ENCODE data around the gene MAGEB17. TPM values are rescaled to one million over a fixed set of nuclear protein-coding genes. Genes with fewer than 3 reads are reported as not detected.
"Not testable (repeated sequence)": the region's sequence is repeated elsewhere in the genome, so short reads cannot be mapped to it uniquely, and the experiment has no call there.

Gene MAGEB17
- total RNA-seq, 1 donor from 2014 or later = not detected

- intact Hi-C loops (cut with DNase I) = no loop called here
Measured at GRCh38 chrX:16155581-16156096, 11.6 kb upstream of the MAGEB17 start.

GRCh38 chrX:16156692-16157331 lies 10.5 kb upstream of the MAGEB17 start:
- Histone ChIP-seq H3K4me3 (no peak overlapping the region), H3K36me3 (no peaks in the 10 kb centered on the region)
- DNase-seq (ENCODE audit: extremely low spot score in 2 of 2) = no peak

More at GRCh38 chrX:16155581-16156096, 11.6 kb upstream of the MAGEB17 start:
- no peak for TF ChIP-seq POLR2A (IDR thresholded peaks at IDR 0.05)
- TF ChIP-seq POLR2AphosphoS5 (IDR thresholded peaks at IDR 0.05; ENCODE audit: insufficient read depth in 1 of 2, low read depth in 1 of 2) = no peak
- TF ChIP-seq CTCF (IDR thresholded peaks at IDR 0.05) = no peak
- H3K36me3 ChIP-seq = no peaks in the 10 kb centered on the region
- no peak overlapping the region for H3K27ac ChIP-seq
- H3K4me3 ChIP-seq = no peak overlapping the region
- H3K9me3 ChIP-seq = no peaks in the 10 kb centered on the region
- no peaks in the 10 kb centered on the region for H3K4me1 ChIP-seq
- H3K27me3 ChIP-seq = no peaks in the 10 kb centered on the region
- DNase-seq (ENCODE audit: extremely low spot score in 2 of 2) = no peak

DNA sequence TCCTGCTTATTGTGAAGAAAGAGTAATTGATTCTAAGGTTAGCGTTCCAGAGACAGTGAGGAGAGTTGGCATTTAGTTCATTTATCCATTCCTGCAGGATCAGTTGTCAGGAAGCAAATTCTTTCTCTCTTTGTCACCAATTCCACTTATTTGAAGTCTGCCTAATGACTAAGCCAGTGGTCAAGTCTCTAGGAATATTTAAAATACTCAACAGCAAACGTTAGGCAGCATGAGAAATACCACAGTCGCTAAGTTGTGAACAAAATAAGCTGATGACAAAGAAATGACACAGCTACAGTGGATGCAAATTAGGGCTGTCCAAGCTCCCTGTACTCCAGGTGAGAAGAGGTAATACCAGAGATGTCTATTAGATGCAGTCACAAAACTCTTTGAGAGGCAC lies 6.6 kb upstream of the MAGEB17 start:
- Histone ChIP-seq H3K4me3 (no peak overlapping the region), H3K9me3 (no peaks in the 10 kb centered on the region), H3K36me3 (no peaks in the 10 kb centered on the region), H3K27ac (no peak overlapping the region), H3K4me1 (no peaks in the 10 kb centered on the region), H3K27me3 (no peaks in the 10 kb centered on the region)
- intact Hi-C loops (cut with DNase I) = no loop called here
- no peak for TF ChIP-seq POLR2AphosphoS5 (IDR thresholded peaks at IDR 0.05; ENCODE audit: insufficient read depth in 1 of 2, low read depth in 1 of 2)
- TF ChIP-seq CTCF (IDR thresholded peaks at IDR 0.05) = no peak
- TF ChIP-seq POLR2A (IDR thresholded peaks at IDR 0.05) = no peak
- DNase-seq (ENCODE audit: extremely low spot score in 2 of 2) = no peak

More at GRCh38 chrX:16156692-16157331, 10.5 kb upstream of the MAGEB17 start:
- H3K9me3 ChIP-seq = no peaks in the 10 kb centered on the region
- no peaks in the 10 kb centered on the region for H3K27me3 ChIP-seq
- H3K27ac ChIP-seq = no peak overlapping the region
- intact Hi-C loops (cut with DNase I) = no loop called here
- no peak for TF ChIP-seq POLR2A (IDR thresholded peaks at IDR 0.05)
- no peak for TF ChIP-seq CTCF (IDR thresholded peaks at IDR 0.05)
- TF ChIP-seq POLR2AphosphoS5 (IDR thresholded peaks at IDR 0.05; ENCODE audit: insufficient read depth in 1 of 2, low read depth in 1 of 2) = no peak
- no peaks in the 10 kb centered on the region for H3K4me1 ChIP-seq

- H3K4me1 ChIP-seq; H3K9me3 ChIP-seq; H3K27ac ChIP-seq; DNase-seq (ENCODE audit: extremely low spot score in 2 of 2); H3K36me3 ChIP-seq; H3K4me3 ChIP-seq; H3K27me3 ChIP-seq; intact Hi-C loops (cut with DNase I): not testable (repeated sequence)
Measured at GRCh38 chrX:16161173-16161572, 6.1 kb upstream of the MAGEB17 start.

DNA sequence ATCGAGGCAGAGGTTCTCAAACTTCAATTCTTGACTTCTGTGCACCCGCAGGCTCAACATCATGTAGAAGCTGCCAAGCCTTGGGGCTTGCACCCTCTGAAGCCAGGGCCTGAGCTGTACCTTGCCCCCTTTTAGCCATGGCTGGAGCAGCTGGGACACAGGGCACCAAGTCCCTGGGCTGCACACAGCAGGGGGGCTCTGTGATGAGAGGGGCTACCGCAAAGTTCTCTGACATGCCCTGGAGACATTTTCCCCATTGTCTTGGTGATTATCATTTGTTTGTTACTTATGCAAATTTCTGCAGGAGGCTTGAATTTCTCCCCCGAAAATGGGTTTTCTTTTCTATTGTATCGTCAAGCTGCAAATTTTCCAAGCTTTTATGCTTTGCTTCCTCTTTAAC lies 4.9 kb upstream of the MAGEB17 start:
- Histone ChIP-seq H3K27ac (no peak overlapping the region), H3K27me3 (no peaks in the 10 kb centered on the region), H3K4me1 (no peaks in the 10 kb centered on the region), H3K4me3 (no peak overlapping the region), H3K36me3 (no peaks in the 10 kb centered on the region), H3K9me3 (no peaks in the 10 kb centered on the region)
- intact Hi-C loops (cut with DNase I) = no loop called here
- no peak for TF ChIP-seq POLR2AphosphoS5 (IDR thresholded peaks at IDR 0.05; ENCODE audit: insufficient read depth in 1 of 2, low read depth in 1 of 2)
- TF ChIP-seq CTCF (IDR thresholded peaks at IDR 0.05) = no peak
- no peak for TF ChIP-seq POLR2A (IDR thresholded peaks at IDR 0.05)
- no peak for DNase-seq (ENCODE audit: extremely low spot score in 2 of 2)

All from vagina (tissue), 2 donors.